Lung (tissue), 12 donors: ENCODE results near the gene EIF4G1. TPM values are rescaled to one million over a fixed set of nuclear protein-coding genes. Genes with fewer than 3 reads are reported as not detected.

Experiments used
- ATAC-seq: fragments of 200-7000 bp; cut with Tn5 transposase; one replicate; pipeline ENCODE4 v1.9.1; 2020; ENCODE audit warnings: moderate number of reproducible peaks; ENCODE audit not compliant: insufficient read depth, low FRiP score
- DNase-seq, 3 donors: peaks; one replicate each; pipeline ENCODE4 v3.0.0-alpha.2; 2013 to 2017
- H3K27ac ChIP-seq, 2 donors: one replicate each; pipeline ENCODE4 v1.5.1; 2013; ENCODE audit warnings: mild to moderate bottlenecking in 2 of 2, moderate library complexity in 2 of 2, control low read depth in 1 of 2, inconsistent platforms in 1 of 2, low read depth in 1 of 2, low read length in 1 of 2
- H3K27me3 ChIP-seq, 3 donors: one replicate each; pipeline ENCODE4 v1.5.1; 2013; ENCODE audit warnings: low read length in 2 of 3; ENCODE audit not compliant: control insufficient read depth in 3 of 3, insufficient read depth in 3 of 3
- H3K36me3 ChIP-seq, 4 donors: one replicate each; pipeline ENCODE4 v1.5.1; 2013; ENCODE audit warnings: low read length in 4 of 4, mild to moderate bottlenecking in 1 of 4, moderate library complexity in 1 of 4; ENCODE audit not compliant: control insufficient read depth in 4 of 4, insufficient read depth in 4 of 4
- H3K4me1 ChIP-seq, 5 donors: one replicate each; pipeline ENCODE4 v1.5.1; 2013; ENCODE audit warnings: low read length in 5 of 5, mild to moderate bottlenecking in 2 of 5, moderate library complexity in 1 of 5; ENCODE audit not compliant: control insufficient read depth in 5 of 5, insufficient read depth in 5 of 5
- H3K4me3 ChIP-seq: one replicate; pipeline ENCODE4 v1.5.1; 2013; ENCODE audit warnings: mild to moderate bottlenecking, control low read depth, moderate library complexity
- H3K9ac ChIP-seq, 2 donors: one replicate each; pipeline ENCODE4 v1.5.1; 2013; ENCODE audit warnings: low read length in 2 of 2, control low read depth in 1 of 2; ENCODE audit not compliant: insufficient read depth in 1 of 2
- H3K9me3 ChIP-seq, 4 donors: one replicate each; pipeline ENCODE4 v1.5.1; 2013; ENCODE audit warnings: low read length in 3 of 4, mild to moderate bottlenecking in 1 of 4, moderate library complexity in 1 of 4; ENCODE audit not compliant: control insufficient read depth in 4 of 4, insufficient read depth in 3 of 4
- WGBS, 2 donors: extraction: QIAGEN DNeasy Blood & Tissue Kit; methylation state at CpG; one replicate each; pipeline ENCODE4 v1.1.7; 2013; 5-methylcytosine and 5-hydroxymethylcytosine counted together
- polyA plus RNA-seq, 2 donors: library from polyadenylated mRNA; stranded (reverse); fragments of 200-250 nt; gene quantifications; one replicate each; pipeline ENCODE4 v1.2.1, GENCODE V29; 2013
- total RNA-seq, 2 donors: library from RNA; depleted of rRNA in 1 of 2; stranded (reverse); fragments of >200 nt in 1 of 2; gene quantifications; one replicate each; pipeline ENCODE4 v1.2.1, GENCODE V29; 2014 to 2021
- TF ChIP-seq, protein P1 (sequence below): IDR thresholded peaks from 2 replicates; pipeline ENCODE4 v1.5.1; 2012; ENCODE audit warnings: mild to moderate bottlenecking; ENCODE audit errors: control extremely low read depth, extremely low read depth
- donor health status: control.
- donor health status: control.
- donor health status: Bipolar disorder and iron deficiency.
- donor health status: healthy.
- donor health status: DM: yes; HTN: yes; CAD: no.

Gene EIF4G1
- total and polyA plus RNA-seq, 4 donors = 201 to 419 (median 226) TPM

- Histone ChIP-seq H3K9me3 (no peaks in the 10 kb centered on the region), H3K27me3 (no peaks in the 10 kb centered on the region), H3K9ac (no peak overlapping the region), H3K27ac (no peak overlapping the region), H3K4me3 (no peak overlapping the region), H3K4me1 (peaks cover 0 to 11% (median 0%) of the 10 kb centered on the region in 5 donors), H3K36me3 (peaks cover 0 to 12% (median 7%) of the 10 kb centered on the region in 4 donors)
- WGBS, 2 donors = 94 to 96% methylated on average over 11 of the region's 11 CpGs
- ATAC-seq = no peak
- no peak for DNase-seq
- TF ChIP-seq, protein P1, sequence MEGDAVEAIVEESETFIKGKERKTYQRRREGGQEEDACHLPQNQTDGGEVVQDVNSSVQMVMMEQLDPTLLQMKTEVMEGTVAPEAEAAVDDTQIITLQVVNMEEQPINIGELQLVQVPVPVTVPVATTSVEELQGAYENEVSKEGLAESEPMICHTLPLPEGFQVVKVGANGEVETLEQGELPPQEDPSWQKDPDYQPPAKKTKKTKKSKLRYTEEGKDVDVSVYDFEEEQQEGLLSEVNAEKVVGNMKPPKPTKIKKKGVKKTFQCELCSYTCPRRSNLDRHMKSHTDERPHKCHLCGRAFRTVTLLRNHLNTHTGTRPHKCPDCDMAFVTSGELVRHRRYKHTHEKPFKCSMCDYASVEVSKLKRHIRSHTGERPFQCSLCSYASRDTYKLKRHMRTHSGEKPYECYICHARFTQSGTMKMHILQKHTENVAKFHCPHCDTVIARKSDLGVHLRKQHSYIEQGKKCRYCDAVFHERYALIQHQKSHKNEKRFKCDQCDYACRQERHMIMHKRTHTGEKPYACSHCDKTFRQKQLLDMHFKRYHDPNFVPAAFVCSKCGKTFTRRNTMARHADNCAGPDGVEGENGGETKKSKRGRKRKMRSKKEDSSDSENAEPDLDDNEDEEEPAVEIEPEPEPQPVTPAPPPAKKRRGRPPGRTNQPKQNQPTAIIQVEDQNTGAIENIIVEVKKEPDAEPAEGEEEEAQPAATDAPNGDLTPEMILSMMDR = no peak
These were observed 39.1 kb downstream of the EIF4G1 start for GRCh38 chr3:184353546-184353941.

DNA sequence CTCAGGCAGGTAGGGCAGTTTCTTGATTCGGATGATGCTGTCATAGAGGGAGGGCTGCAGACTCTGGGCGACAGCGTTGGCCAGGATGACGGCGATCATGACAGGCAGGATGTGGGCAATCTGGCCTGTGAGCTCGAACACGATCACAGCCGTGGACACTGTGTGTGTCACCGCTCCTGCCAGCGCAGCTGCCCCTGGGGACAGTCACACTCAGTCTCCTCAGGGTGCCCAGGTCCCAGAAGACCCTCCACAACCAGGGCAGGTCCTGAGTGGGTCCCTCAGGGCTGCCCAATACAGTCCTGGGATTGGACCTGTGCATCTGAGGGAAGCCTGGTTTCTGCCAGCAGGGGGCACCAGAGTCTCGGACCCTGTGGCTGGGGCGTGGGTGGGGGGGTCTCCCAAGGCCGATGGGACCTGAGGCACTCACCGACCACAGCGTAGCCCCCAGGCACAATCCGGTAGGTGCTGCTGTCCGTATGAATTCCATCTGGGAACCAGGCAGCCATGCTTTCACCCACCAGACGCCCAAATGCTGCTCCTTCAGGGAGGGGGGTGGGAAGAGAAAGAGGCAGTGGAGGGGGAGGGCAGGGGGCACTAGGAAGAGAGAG lies 39.8 kb downstream of the EIF4G1 start:
- H3K4me1 ChIP-seq = peaks cover 0 to 15% (median 2%) of the 10 kb centered on the region in 5 donors
- H3K36me3 ChIP-seq = peaks cover 0 to 13% (median 7%) of the 10 kb centered on the region in 4 donors
- no peaks in the 10 kb centered on the region for H3K9me3 ChIP-seq
- no peak overlapping the region for H3K27ac ChIP-seq
- H3K4me3 ChIP-seq = no peak overlapping the region
- TF ChIP-seq, protein P1 = peak; percentile 39
- no peak for ATAC-seq
- DNase-seq = no peak
- WGBS, 2 donors = 50 to 52% methylated on average over 18 of the region's 18 CpGs
- no peaks in the 10 kb centered on the region for H3K27me3 ChIP-seq
- no peak overlapping the region for H3K9ac ChIP-seq

DNA sequence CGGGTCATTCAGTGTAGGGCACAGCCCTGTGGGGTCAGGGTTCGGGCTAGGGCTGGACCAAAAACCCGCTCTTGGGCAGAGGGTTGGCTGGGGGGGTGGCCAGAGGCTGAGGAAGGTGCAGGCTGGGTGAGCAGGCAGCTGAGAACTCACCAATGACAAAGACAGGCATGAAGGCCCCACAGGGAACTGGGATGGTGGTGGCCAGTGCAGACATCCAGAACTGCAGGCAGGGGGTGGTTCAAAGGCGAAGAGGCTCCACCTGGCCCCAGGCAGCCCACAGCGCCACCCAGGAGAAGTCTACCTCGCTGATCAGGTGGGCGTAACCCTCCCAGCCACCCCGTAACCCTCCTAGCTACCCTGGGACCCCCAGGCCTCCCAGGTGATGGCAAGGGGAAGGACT lies 40.3 kb downstream of the EIF4G1 start:
- TF ChIP-seq, protein P1 = no peak
- Histone ChIP-seq H3K9ac (no peak overlapping the region), H3K27me3 (no peaks in the 10 kb centered on the region), H3K4me3 (no peak overlapping the region), H3K4me1 (peaks cover 0 to 15% (median 2%) of the 10 kb centered on the region in 5 donors), H3K36me3 (peaks cover 0 to 13% (median 7%) of the 10 kb centered on the region in 4 donors), H3K27ac (no peak overlapping the region), H3K9me3 (no peaks in the 10 kb centered on the region)
- 81 to 83% methylated on average over 8 of the region's 8 CpGs for WGBS, 2 donors
- no peak for DNase-seq
- ATAC-seq = no peak
